ENCODE results near the gene TRAK2. TPM values are rescaled to one million over a fixed set of nuclear protein-coding genes. Genes with fewer than 3 reads are reported as not detected.
A peak's percentile ranks its signal among the peaks of the same experiment; 100 is the strongest.
"Not testable (repeated sequence)": the region's sequence is repeated elsewhere in the genome, so short reads cannot be mapped to it uniquely, and the experiment has no call there.

TRAK2 gene
- total and polyA plus RNA-seq, 2 experiments from 2014 or later: 9.6 to 10.2 TPM

GRCh38 chr2:201436141-201436540 is 15.1 kb downstream of the TRAK2 start:
- Histone ChIP-seq H3K36me3 (no peaks in the 10 kb centered on the region), H3K4me3 (no peak overlapping the region), H3K4me1 (ENCODE audit: low read depth) (peaks cover 36% of the 10 kb centered on the region), H3K27ac (no peak overlapping the region), H3K9me3 (ENCODE audit: low read depth) (no peaks in the 10 kb centered on the region), H3K27me3 (no peaks in the 10 kb centered on the region)
- no peak for DNase-seq (ENCODE audit: low read depth in 1 of 2, low spot score in 1 of 2)
- TF ChIP-seq CTCF (IDR thresholded peaks at IDR 0.05; ENCODE audit: low read depth, low read length): no peak

- no peak for TF ChIP-seq CTCF (IDR thresholded peaks at IDR 0.05; ENCODE audit: low read depth, low read length)
- peaks cover 30% of the 10 kb centered on the region for H3K4me1 ChIP-seq (ENCODE audit: low read depth)
- H3K27me3 ChIP-seq: no peaks in the 10 kb centered on the region
- DNase-seq (ENCODE audit: low read depth in 1 of 2, low spot score in 1 of 2): no peak
- H3K27ac ChIP-seq: peak overlapping the region; percentile 70
- H3K9me3 ChIP-seq (ENCODE audit: low read depth): no peaks in the 10 kb centered on the region
- no peak overlapping the region for H3K4me3 ChIP-seq
- no peaks in the 10 kb centered on the region for H3K36me3 ChIP-seq
These were observed 17.8 kb downstream of the TRAK2 start for GRCh38 chr2:201433394-201433995.

- TF ChIP-seq CTCF (IDR thresholded peaks at IDR 0.05; ENCODE audit: low read depth, low read length): no peak
- H3K36me3 ChIP-seq: no peaks in the 10 kb centered on the region
- H3K4me3 ChIP-seq: no peak overlapping the region
- peak overlapping the region; percentile 70 for H3K27ac ChIP-seq
- no peaks in the 10 kb centered on the region for H3K9me3 ChIP-seq (ENCODE audit: low read depth)
- no peaks in the 10 kb centered on the region for H3K27me3 ChIP-seq
- H3K4me1 ChIP-seq (ENCODE audit: low read depth): peaks cover 24% of the 10 kb centered on the region
- peak in 1 of 2 donors; percentile 42 for DNase-seq (ENCODE audit: low read depth in 1 of 2, low spot score in 1 of 2)
These were observed 18.5 kb downstream of the TRAK2 start for GRCh38 chr2:201432621-201433393.

DNA sequence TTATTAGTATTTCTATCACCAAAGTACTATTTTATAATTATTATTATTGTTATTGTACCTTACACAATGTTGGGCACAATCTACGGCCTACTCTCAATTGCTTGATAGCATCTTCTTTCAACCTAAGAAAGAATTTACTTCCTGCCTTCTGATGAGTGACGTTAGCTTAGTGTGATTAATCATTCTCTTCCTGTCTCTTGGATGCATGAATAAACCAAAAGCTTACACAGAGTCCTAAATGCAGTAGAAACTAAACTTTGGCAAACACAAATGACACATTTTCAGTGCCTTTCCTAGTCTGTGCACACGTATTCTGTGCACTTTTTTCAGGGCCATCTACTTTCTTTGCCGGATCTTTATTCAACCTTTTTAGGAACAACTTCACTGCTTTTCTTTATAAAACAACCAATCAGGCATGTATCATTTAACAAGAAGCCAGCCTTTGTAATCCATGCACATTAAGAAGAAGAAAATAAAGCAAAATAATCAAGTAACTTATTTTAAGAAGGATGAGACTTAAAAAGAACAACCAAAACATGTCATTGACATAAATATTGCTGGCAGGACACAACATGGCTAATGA is 19.1 kb downstream of the TRAK2 start:
- Histone ChIP-seq H3K36me3 (no peaks in the 10 kb centered on the region), H3K27me3 (no peaks in the 10 kb centered on the region), H3K4me1 (ENCODE audit: low read depth) (peaks cover 18% of the 10 kb centered on the region), H3K9me3 (ENCODE audit: low read depth) (no peaks in the 10 kb centered on the region), H3K27ac (peak overlapping the region; percentile 62), H3K4me3 (no peak overlapping the region)
- DNase-seq (ENCODE audit: low read depth in 1 of 2, low spot score in 1 of 2): peak in 1 of 2 donors; percentile 69
- TF ChIP-seq CTCF (IDR thresholded peaks at IDR 0.05; ENCODE audit: low read depth, low read length): no peak

GRCh38 chr2:201430839-201431238 is 20.4 kb downstream of the TRAK2 start:
- no peaks in the 10 kb centered on the region for H3K9me3 ChIP-seq (ENCODE audit: low read depth)
- peaks cover 18% of the 10 kb centered on the region for H3K4me1 ChIP-seq (ENCODE audit: low read depth)
- no peak overlapping the region for H3K27ac ChIP-seq
- DNase-seq (ENCODE audit: low read depth in 1 of 2, low spot score in 1 of 2): no peak
- TF ChIP-seq CTCF (IDR thresholded peaks at IDR 0.05; ENCODE audit: low read depth, low read length): no peak
- H3K4me3 ChIP-seq: no peak overlapping the region
- H3K27me3 ChIP-seq: no peaks in the 10 kb centered on the region
- no peaks in the 10 kb centered on the region for H3K36me3 ChIP-seq

- not testable (repeated sequence) for H3K9me3 ChIP-seq (ENCODE audit: low read depth); DNase-seq (ENCODE audit: low read depth in 1 of 2, low spot score in 1 of 2); H3K36me3 ChIP-seq; H3K27ac ChIP-seq; H3K27me3 ChIP-seq; H3K4me3 ChIP-seq
- H3K4me1 ChIP-seq (ENCODE audit: low read depth): peaks cover 18% of the 10 kb centered on the region
These were observed 20.9 kb downstream of the TRAK2 start for GRCh38 chr2:201430322-201430721.

DNA sequence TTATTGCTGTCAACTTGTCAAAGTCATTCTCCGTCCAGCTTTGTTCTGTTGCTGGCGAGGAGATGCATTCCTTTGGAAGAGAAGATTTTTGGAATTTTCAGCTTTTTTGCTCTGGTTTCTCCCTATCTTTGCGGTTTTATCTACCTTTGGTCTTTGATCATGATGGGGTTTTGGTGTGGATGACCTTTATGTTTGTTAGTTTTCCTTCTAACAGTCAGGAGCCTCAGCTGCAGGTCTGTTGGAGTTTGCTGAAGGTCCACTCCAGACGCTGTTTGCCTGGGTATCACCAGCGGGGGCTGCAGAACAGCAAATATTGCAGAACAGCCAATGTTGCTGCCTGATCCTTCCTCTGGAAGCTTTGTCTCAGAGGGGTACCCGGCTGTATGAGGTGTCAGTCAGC is 21.4 kb downstream of the TRAK2 start:
- not testable (repeated sequence) for H3K27me3 ChIP-seq; H3K27ac ChIP-seq; H3K36me3 ChIP-seq; H3K9me3 ChIP-seq (ENCODE audit: low read depth); DNase-seq (ENCODE audit: low read depth in 1 of 2, low spot score in 1 of 2); H3K4me3 ChIP-seq
- peaks cover 18% of the 10 kb centered on the region for H3K4me1 ChIP-seq (ENCODE audit: low read depth)

- not testable (repeated sequence) for H3K36me3 ChIP-seq; H3K27ac ChIP-seq; H3K9me3 ChIP-seq (ENCODE audit: low read depth); DNase-seq (ENCODE audit: low read depth in 1 of 2, low spot score in 1 of 2); H3K4me3 ChIP-seq; H3K27me3 ChIP-seq
- H3K4me1 ChIP-seq (ENCODE audit: low read depth): peaks cover 15% of the 10 kb centered on the region
These were observed 22.9 kb downstream of the TRAK2 start for GRCh38 chr2:201428366-201428765.

All from cardiac muscle cell (in vitro differentiated cells and primary cell).